GM18520 (cell line): Measurements from ENCODE around the gene PDE6D.

Experiments used
- ATAC-seq: cut with Tn5 transposase; IDR thresholded peaks from one replicate; pipeline ENCODE4 v1.9.1; 2021; ENCODE audit not compliant: unreplicated experiment

PDE6D gene

DNA sequence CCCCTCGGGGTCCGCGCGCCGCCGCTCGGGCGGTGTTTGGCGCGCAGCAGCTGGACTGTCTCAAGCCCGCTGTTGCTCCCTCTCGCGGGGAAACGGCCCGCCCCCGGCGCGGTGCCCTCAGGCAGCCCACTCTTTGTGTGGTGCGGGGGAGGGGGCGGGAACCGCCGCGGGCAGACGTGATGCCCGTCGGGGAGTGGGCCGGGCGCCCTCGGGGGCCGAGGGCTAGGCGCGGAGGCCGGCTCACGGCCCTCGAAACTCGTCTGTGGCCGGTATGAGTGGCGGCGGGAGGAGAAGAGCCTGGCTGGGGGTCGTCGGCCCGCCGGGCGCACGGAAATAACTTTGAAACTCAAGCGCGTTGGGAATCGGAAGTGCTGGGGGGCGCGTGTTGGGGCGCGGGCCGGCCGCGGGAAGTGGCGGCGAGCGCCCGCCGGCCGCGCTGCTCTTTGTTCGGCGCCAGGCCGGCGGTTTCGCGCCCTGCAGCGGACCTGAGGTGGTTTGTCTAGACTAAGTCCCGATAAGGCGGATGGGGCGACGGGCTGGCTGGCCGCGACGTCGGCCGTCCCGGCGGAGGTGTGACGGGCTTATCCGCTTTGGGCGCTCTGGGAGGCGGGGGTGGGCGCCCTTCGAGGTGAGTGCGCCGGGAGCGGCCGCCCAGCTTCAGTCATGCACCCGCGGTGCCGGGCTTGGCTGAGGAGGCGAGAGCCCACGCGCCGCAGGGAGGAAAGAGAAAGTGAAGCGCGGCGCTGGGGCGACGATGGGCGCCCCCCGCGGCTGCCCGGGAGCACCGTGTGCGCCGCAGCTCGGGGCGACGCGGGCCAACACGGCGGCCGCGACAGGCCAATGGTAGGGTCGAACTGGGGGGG is 72.1 kb downstream of the PDE6D start:
- ATAC-seq = no peak

DNA sequence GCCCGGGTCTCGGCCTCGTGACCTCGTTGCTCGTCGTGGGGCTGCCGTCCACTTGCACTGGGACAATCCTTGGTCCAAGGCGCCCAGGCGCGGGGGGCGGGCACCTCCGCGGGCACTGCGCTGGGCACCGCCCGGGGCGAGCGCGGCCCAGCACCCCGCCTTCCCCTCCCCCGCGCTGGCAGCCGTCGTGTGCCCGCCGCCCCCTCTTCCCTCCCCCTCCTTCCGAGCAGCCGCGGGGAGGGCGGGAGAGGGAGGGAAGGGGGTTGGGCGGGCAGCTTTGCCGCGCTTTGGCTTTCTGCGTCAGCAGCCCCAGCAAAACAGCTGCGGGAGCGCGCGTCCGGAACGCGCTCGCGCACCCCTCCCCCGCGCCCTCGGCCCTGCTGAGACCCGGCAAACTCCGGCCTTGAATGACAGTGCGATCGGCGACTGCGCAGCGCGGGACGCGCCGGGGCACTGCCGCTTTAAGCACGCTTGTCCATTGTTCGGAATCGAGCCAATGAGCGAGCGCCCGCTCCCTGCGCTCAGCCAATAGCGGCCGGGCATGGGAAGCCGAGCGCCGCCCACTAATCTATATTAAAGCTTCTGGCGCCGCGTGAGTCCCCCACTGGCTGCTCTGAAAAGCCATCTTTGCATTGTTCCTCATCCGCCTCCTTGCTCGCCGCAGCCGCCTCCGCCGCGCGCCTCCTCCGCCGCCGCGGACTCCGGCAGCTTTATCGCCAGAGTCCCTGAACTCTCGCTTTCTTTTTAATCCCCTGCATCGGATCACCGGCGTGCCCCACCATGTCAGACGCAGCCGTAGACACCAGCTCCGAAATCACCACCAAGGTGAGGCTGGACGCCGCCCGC is 72.9 kb downstream of the PDE6D start, which contains the start of gene PTMA:
PTMA (plus strand) TSS at position 599 of the 846 bp plus-strand sequence; CDS start at position 781, 182 bp downstream.
- peak; percentile 52 for ATAC-seq

DNA sequence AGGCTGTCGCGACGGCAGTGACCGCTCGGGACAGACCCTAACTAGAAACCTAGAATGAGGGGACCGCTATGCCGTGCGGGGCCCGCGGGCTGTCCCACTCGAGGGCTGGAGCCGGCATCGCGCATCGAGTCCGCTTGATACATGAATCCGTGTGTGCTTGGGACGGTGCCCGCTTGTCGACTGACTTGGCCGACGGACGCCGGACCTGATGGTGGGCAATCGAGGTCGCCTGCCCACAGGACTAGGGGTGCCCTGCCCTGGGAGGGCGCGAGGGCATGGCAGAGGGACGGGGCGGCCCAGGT is 73.5 kb downstream of the PDE6D start:
- ATAC-seq = no peak

DNA sequence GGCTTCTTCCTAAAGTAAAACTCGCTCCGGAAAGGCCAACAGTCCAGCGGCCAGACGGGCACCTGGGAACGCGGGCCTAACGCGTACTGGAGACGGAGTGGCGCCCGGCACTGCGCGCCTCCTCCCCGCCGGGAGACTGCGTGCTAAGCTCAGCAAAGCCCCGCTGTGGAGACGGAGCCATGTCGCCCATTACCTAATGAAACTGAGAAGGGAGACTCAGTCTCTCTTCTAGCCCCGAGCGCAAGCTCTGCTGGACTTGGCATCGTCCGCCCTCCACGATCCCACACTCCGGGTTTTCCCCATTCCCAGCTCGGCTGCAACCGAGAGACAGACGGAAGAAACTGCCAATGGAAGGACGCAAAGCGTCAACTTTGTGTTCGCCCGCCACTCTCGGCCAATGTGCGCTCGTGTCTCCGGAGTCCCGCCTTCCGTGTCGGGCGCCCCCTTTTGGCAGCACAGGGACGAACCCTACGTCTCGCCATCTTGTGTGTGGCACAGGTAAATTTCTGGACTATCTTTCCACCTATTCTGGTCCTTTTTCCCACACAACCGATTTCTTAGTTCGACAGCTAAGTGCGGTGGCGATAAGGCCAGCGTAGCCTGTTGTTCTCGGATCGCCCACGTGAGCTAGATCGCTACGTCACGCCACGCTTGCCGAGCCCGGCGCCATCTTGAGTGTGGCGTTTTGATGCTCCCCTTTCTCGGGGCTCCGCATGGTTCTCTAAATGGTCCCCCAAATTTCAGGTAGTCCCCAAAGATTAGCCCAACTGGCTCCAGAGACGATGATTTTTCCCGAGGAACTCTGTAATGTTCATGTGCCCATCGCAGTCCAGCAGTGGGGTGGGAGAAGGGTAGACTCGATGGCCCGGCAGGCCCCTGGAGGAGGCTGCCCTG is 74.1 kb downstream of the PDE6D start:
- peak; percentile 27 for ATAC-seq

DNA sequence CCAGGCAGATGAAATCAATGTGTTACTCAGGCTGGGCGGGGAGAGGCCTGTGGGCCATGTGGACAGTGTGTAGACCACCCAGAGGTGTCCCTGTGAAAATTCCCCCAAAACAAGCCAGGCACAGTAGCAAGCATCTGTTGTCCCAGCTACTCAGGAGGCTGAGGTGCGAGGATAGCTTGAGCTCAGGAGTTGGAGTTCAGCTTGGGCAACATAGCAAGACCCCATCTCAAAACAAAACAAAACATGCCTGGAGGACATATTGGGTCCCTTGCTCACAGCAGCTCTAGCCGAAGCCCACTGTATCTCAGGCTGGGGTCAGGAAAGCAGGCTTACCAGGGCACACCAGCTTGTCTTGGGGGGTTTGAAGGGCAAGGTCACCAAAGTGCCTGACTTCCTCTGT is 77.1 kb downstream of the PDE6D start:
- ATAC-seq = no peak

DNA sequence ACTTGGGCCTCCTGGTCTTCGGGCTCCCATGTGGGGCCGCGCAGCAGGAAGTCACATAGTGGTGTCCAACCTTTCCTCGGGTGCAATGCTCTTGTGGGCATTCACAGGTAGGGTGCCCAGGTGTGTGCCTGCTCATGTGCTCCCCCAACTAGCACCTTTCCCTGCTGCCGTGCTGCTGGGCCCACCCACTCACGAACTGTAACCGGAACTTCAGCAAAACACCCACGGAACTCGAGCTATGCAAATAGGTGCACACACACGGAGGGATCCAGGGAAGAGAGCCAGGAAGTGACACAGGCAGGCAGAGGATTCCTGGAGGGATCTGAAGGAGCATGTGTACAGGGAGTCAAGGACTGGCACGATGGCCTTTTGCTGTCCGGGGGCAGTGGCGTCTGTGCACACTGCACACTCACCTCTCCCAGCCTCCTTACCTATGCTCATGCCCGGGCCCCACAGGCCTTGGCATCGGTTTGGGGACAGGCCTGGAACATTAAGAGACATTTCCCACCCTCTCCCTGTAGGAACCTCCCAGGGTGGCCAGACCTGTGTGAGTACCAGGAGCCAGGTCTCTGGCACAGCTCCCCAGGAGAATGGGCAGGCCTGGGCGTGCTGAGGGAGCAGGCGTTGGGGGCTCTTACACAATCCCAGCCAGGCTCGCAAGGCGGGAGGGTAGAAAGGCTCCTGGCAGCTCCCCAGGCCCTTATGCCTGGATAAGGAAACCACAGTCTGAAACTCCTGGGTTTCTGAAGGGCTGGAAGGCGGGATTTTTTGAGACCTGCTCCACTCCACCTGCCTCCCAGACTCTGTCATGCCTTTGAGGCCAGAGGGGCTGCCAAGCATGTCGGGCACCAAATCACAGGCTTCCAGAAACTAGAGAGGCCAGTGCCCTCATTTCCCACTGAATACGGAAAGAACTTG is 79.4 kb downstream of the PDE6D start:
- no peak for ATAC-seq

DNA sequence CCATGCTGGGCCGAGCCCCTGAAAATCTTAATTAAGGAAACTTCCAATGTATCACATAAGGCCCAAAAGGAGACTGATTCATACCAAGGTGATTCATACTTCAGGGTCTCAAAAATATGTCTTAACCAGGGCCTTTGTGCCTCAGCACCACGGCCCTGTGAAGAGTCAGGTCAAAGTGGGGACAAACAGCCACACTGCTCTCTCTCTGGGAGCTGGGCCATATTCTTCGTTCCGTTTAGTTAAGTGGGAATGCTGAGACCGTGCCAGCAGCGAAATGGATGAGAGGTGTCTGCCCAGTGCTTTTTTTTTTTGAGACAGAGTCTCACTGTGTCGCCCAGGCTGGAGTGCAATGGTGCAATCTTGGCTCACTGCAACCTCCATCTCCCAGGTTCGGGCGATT is 82.1 kb downstream of the PDE6D start:
- no peak for ATAC-seq

DNA sequence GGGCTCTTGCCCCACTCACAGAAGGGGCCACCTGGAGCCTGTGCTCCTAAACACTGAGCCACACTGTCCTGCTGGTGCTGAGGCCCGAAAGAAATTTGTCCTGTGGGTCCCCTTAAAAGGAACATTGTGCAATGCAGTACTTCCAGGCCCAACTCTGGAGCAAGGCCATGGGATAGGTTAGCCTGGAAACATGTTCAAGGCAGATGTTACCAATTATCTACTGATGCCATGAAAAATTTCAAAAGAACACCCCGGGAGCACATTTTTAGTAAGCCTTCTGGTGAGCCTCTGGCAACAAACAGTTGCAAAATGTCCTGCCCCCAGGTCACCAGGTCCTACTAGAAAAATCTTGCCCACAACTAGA is 85.1 kb downstream of the PDE6D start:
- ATAC-seq = no peak

DNA sequence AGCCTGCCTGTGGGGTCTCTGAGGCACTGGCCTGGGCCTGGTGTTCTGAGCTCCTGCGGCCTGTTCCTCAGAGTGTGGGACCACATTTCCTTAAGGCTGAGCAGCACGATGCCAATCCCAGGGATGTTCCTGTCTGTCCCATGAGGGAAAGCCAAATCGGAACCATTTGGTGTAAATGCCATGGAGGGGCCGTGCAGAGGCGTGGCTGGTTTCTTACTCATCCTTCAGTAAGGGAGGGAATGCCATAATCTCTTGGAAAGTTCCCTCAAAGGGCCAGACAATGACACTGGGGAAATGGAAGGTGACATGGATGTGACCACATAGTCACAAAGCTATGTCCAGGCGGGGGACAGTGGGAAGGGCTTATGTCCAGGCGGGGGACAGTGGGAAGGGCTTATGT is 87.1 kb downstream of the PDE6D start:
- ATAC-seq = no peak

DNA sequence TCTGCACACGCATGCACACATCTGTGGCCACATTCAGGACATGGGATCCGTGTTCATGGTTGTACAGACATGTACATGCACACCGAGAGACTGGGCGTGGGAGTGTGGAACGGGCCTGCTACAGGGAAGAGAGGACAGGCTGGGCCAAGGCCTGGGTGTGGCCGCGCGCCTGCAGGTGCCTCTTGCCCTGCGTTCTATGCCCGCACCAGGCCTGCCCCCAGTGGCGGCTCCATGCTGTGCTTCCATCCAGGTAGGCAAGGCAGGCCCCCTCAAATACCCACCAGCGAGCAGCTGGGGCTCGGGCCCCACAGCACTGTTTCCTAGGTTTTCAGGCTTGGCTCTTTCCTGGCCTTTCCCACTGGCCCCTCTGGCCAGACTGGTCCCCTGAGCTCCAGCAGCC is 88.2 kb downstream of the PDE6D start:
- ATAC-seq = no peak

DNA sequence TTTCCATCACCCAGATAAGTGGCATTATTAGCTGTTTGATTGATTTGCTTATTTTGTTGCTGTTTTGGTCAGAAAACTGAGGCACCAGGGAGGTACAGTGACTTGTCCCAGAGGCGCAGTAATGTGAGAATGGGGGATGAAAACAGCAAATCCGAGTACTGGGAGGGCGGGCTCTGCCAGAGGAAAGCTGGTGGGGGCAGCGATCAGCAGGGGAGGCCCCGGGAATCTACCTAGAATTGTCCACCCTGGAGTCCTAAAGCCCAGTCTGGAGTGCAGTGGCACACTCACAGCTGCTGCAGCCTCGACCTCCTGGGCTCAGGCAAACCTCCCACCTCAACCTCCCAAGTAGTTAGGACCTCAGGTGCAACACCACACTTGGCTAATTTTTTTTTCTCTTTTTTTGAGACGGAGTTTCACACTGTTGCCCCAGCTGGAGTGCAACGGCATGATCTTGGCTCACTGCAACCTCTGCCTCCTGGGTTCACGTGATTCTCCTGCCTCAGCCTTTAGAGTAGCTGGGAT is 89.8 kb downstream of the PDE6D start:
- no peak for ATAC-seq

DNA sequence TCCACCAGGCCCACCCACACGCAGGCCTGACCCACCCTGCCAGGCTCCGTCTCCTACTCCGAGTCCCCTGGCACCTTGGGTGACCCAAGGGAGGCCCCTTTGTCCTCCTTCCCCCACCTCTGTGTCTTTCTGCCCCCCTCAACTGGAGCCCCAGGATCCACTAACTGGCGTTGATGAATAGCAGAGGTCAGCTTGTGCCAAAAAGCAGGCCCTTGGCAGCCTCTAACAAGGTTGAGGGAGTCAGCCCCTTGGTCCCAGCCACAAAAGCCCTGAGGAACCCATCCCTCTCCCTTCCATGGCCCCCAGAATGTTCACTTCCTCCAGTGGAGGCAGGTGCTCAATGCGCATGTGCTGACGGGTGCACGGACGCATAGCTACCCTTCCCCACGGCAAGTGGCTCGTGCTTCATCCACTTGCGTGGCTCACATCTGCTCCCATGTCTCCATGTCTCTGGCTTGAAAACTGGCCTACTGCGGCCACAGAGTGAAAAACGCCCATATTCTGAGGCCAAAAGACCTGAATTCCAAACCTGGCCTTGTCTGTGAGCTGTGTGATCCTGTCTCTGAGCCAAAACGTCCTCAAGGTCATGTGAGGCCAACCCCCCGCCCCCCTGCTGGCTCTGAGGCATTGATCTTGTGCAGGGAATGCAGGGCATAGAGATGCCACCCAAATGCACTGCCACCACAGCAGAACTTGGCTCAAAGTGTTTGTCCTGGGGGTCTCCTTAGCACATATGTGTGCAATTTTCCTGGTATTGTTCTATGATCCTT is 91.8 kb downstream of the PDE6D start:
- no peak for ATAC-seq

DNA sequence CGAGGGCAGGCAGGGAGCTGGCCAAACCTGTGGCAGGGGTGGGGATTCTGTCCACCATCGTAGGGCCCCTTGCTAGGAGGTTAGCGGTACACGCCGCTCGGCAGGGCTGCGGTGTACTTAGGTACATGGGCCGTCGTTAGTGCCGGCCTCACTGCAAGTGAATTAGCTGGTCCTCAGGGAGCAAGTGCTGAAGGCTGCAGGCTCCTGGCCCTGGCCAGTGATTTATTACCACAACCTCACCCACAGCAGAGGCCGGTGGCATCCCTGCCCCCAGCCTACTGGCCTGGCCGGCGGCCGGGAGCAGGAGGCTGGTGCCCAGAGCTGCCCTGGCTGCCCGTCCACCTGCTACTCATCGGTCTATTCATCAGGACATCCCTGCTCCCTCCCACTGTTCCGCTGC is 92.4 kb downstream of the PDE6D start:
- no peak for ATAC-seq

DNA sequence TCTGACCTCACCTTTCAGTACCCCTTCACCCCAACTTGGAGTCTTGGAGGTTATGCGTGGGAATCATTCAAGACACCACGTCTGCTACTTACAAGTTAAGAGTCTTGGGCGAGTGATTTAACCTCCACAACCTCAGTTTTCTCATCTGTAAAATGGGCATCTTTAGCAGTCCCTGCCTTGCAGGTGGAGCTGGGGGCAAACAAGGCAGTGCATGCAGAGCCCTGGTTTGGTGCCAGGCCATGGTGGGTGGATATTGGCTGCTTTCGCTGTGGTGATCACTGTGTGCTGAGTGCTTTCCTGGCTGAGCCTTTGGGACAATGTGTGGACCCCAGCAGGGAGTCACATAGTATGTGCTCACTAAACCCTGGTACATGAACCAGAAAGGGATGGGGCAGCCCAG is 93.1 kb downstream of the PDE6D start:
- no peak for ATAC-seq

DNA sequence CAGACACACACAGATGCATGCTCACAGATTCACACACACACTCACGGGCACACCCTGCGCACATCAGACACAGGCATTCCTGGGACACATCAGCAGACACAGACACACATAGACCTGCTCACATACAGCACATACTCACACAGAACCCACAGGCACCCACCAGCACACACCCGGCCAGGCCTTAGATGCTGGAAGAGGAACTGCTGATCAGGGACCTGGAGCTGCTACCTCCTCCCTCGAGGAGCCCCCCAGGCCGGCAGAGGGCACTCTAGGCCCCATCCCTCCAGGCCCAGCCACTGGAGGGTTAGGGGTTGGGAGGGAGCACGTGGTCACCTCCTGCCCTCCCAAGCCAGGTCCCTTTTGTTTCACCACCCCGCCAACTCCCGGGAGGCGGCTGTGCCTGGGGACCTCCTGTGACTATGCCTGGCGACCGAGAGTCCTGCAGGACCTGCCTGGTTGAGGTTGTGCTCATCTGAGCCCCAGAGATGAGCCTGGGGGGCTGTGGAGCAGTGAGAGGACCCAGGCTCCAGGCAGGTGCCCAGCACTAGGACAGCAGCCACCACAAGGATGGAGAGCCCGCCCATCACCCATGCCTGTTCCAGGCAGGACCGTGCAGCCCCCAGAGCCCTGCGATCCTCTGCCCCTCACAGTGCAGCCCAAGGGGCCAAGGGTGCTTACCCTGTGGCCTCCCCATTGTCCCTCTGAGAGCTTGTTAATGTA is 93.8 kb downstream of the PDE6D start:
- no peak for ATAC-seq

DNA sequence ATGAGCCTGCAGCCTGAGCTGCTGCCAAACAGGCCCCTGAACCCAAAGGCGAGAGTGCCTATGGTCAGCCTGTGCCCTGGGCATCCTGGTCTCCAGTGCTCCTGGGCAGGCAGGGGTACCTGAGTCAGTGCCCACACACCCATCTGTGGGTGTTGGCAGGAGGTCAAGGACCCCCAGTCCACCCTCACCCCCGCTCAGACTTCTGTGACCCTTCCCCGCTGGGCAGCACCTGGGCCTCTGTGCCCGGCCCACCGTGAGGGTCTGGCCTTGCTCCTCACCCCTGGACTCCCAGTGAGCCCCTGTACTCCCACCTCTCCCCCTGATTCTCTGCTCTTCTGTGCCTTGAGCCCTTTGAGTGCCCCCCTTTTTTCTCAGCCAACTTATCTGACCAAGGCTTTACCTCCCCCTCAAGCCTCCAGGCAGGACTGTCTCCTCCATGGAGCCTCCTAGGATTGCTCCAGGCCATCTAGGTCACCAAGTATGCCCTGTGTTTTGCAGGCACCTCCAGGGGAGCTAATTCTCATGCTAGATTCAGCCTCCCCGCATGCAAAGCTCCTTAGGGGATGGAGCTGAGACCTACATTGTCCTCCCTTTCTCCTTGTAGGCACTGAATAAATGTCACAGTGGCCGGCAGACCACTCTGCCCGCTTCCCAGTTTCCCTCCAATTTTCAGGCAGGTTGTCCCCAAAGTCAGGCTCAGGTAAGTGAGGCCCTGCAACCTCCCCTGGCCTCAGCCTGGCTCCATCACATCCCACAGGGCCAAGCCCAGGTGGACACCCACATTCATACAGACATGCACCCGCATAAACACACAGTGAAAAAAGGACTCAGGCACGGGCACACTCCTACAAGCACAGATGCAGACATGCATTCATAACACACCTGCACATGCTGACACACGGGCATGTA is 94.6 kb downstream of the PDE6D start:
- ATAC-seq = no peak

DNA sequence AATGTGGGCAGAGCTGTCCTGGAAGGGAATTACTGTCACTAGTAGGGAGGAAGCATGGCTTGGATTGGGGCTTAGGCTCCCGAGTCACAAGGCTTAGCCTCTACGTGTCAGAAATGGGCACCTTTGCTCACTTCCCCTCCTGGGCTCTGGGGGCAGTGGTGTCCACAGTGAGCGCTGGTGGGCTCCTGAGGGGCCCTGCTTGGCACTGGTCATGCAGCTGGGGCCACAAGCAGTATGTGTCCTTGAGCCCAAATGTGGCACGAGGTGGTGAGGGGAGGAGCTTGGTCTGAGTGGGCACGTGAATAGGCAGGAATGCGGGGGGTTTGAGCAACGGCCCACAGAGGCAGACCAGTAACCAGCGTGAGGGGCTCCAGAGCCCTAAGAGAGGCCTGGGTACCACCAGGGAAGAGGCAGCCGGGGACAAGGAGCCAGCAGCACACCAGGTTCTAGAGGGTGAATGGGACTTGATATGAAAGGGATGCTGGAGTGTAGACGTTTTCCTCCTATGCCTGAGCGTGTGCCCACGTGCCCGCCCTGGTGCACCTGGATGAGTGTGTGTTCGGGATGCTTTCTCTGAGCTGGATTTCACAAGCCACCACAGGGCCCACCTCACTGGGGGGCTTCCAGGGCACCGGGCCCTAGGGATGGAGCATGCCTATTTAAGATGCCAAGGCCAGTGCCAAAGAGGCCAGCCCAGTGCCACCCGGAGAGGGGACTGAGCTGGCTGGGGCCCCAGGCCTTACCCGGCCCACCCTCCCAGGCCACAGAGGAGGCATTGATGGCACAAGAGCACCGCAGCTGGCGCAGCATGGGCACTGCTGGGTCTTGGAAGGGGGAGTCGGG is 95.5 kb downstream of the PDE6D start:
- ATAC-seq = no peak
